H1 (cell line): ENCODE data around the gene PPP1R14C. TPM values are rescaled to one million over a fixed set of nuclear protein-coding genes. Genes with fewer than 3 reads are reported as not detected.

Experiments
- CTCF ChIA-PET: fragments of 300-600 bp; sonication (Branson Sonifier 250); formaldehyde crosslinking; loops from one replicate; lab custom pipeline; 2021; ENCODE audit not compliant: partially characterized antibody; lab: Charles Lee
- POLR2A ChIA-PET: fragments of 300-600 bp; sonication (Branson Sonifier 250); formaldehyde crosslinking; loops from one replicate; lab custom pipeline; 2021; ENCODE audit warnings: inconsistent platforms; ENCODE audit not compliant: partially characterized antibody; lab: Charles Lee
- DNase-seq, 2 experiments: peaks; one replicate each; pipeline versions ENCODE4 v3.0.0 to v3.0.0-alpha.2; 2010 to 2022; ENCODE audit warnings: low spot score in 2 of 2, low read depth in 1 of 2, mixed read lengths in 1 of 2
- FAIRE-seq: peaks from 2 replicates; lab custom pipeline; 2011; peaks lifted over from hg19 to GRCh38; lab: Jason Lieb, UNC
- H2AFZ ChIP-seq: 2 replicates; pipeline ENCODE4 v1.8.1; 2012; ENCODE audit warnings: low read length, inconsistent platforms
- H2AK5ac ChIP-seq: 2 replicates; pipeline ENCODE4 v1.6.1; 2013; ENCODE audit warnings: low read depth, low read length
- H2BK120ac ChIP-seq: replicated peaks from 2 replicates; pipeline ENCODE3; 2013; ENCODE audit warnings: low read depth, low read length, inconsistent platforms
- H2BK12ac ChIP-seq: 2 replicates; pipeline ENCODE4 v1.6.1; 2013; ENCODE audit warnings: low read depth, low read length
- H2BK15ac ChIP-seq: 2 replicates; pipeline ENCODE4 v1.6.1; 2013; ENCODE audit warnings: low read length
- H2BK20ac ChIP-seq: 2 replicates; pipeline ENCODE4 v1.6.1; 2013; ENCODE audit warnings: low read length
- H2BK5ac ChIP-seq: 2 replicates; pipeline ENCODE4 v1.6.1; 2013; ENCODE audit warnings: low read depth, low read length
- H3K14ac ChIP-seq: 2 replicates; pipeline ENCODE4 v1.6.1; 2013; ENCODE audit warnings: inconsistent platforms; ENCODE audit not compliant: insufficient read length
- H3K18ac ChIP-seq: 2 replicates; pipeline ENCODE4 v1.6.1; 2013; ENCODE audit warnings: low read length; ENCODE audit errors: extremely low read depth
- H3K23ac ChIP-seq: 2 replicates; pipeline ENCODE4 v1.6.1; 2013; ENCODE audit warnings: inconsistent platforms; ENCODE audit not compliant: insufficient read length
- H3K23me2 ChIP-seq: 2 replicates; pipeline ENCODE4 v1.6.1; 2013; ENCODE audit warnings: low read depth, low read length
- H3K27ac ChIP-seq: 2 replicates; pipeline ENCODE4 v1.6.1; 2011; ENCODE audit warnings: low read depth, low read length, inconsistent platforms
- H3K27me3 ChIP-seq, 4 experiments: replicated peaks in 1 of 4; 1 replicate in 1 of 4; 2 replicates in 3 of 4; pipeline versions ENCODE4 v1.6.1 to v1.8.1; 2011 to 2013; ENCODE audit warnings: low read length in 3 of 4, mild to moderate bottlenecking in 3 of 4, inconsistent platforms in 2 of 4, mixed read lengths in 2 of 4, moderate library complexity in 1 of 4; ENCODE audit not compliant: control insufficient read depth in 3 of 4, insufficient read depth in 3 of 4; ENCODE audit errors: extremely low read depth in 1 of 4
- H3K36me3 ChIP-seq, 4 experiments: 2 replicates each; pipeline versions ENCODE4 v1.6.1 to v1.8.1; 2011 to 2013; ENCODE audit warnings: mild to moderate bottlenecking in 4 of 4, low read length in 3 of 4, moderate library complexity in 2 of 4, control low read depth in 1 of 4, inconsistent platforms in 1 of 4; ENCODE audit not compliant: insufficient read depth in 4 of 4, control insufficient read depth in 2 of 4
- H3K4ac ChIP-seq: replicated peaks from 2 replicates; pipeline ENCODE3; 2013; ENCODE audit warnings: low read length, low read depth, mixed read lengths, inconsistent platforms; ENCODE audit not compliant: insufficient read length
- H3K4me1 ChIP-seq, 4 experiments: replicated peaks in 1 of 4; 1 replicate in 1 of 4; 2 replicates in 3 of 4; pipeline versions ENCODE4 v1.6.1 to v1.8.1; 2011 to 2013; ENCODE audit warnings: low read length in 3 of 4, inconsistent platforms in 2 of 4, mixed read lengths in 1 of 4; ENCODE audit not compliant: insufficient read depth in 4 of 4, control insufficient read depth in 3 of 4
- H3K4me2 ChIP-seq, 2 experiments: 2 replicates each; pipeline versions ENCODE4 v1.6.1 to v1.8.1; 2011 to 2013; ENCODE audit warnings: low read depth in 2 of 2, low read length in 2 of 2, control low read depth in 1 of 2, inconsistent platforms in 1 of 2, mild to moderate bottlenecking in 1 of 2; ENCODE audit not compliant: insufficient read depth in 1 of 2
- H3K4me3 ChIP-seq, 4 experiments: fragments of 200-600, 300-600 bp in 1 of 4; sonication (generic), shearing (Covaris generic), sonication (Bioruptor Twin) in 1 of 4; 2 replicates each; pipeline versions ENCODE4 v1.5.1 to v1.8.1; 2011 to 2016; ENCODE audit warnings: low read length in 4 of 4, low read depth in 3 of 4, control low read depth in 2 of 4, inconsistent platforms in 2 of 4, mild to moderate bottlenecking in 2 of 4, mixed read lengths in 1 of 4, moderate library complexity in 1 of 4; ENCODE audit not compliant: insufficient read depth in 2 of 4; ENCODE audit errors: extremely low read depth in 1 of 4
- H3K56ac ChIP-seq: replicated peaks from 2 replicates; pipeline ENCODE3; 2013; ENCODE audit warnings: low read depth, mild to moderate bottlenecking, mixed read lengths, low read length, inconsistent platforms; ENCODE audit not compliant: insufficient read length
- H3K79me1 ChIP-seq: 2 replicates; pipeline ENCODE4 v1.6.1; 2013; ENCODE audit warnings: low read depth, low read length, control low read depth
- H3K79me2 ChIP-seq, 2 experiments: 2 replicates each; pipeline versions ENCODE4 v1.6.1 to v1.8.1; 2012 to 2013; ENCODE audit warnings: low read length in 2 of 2, mild to moderate bottlenecking in 2 of 2, inconsistent platforms in 1 of 2; ENCODE audit not compliant: insufficient read depth in 2 of 2, control insufficient read depth in 1 of 2
- H3K9ac ChIP-seq, 4 experiments: replicated peaks in 1 of 4; 1 replicate in 1 of 4; 2 replicates in 3 of 4; pipeline versions ENCODE4 v1.6.1 to v1.8.1; 2011 to 2013; ENCODE audit warnings: low read depth in 3 of 4, low read length in 3 of 4, control low read depth in 2 of 4, mild to moderate bottlenecking in 2 of 4, moderate library complexity in 2 of 4, inconsistent platforms in 1 of 4; ENCODE audit errors: extremely low read depth in 1 of 4
- H3K9me3 ChIP-seq, 2 experiments: 2 replicates each; pipeline versions ENCODE4 v1.6.1 to v1.8.1; 2012 to 2013; ENCODE audit warnings: mild to moderate bottlenecking in 2 of 2, moderate library complexity in 2 of 2, control low read depth in 1 of 2, inconsistent platforms in 1 of 2, low read depth in 1 of 2, low read length in 1 of 2, mixed read lengths in 1 of 2; ENCODE audit not compliant: insufficient read depth in 2 of 2
- H4K20me1 ChIP-seq, 2 experiments: replicated peaks in 1 of 2; 2 replicates each; pipeline versions ENCODE3 to v1.8.1; 2011 to 2013; ENCODE audit warnings: inconsistent platforms in 2 of 2, low read length in 2 of 2, mild to moderate bottlenecking in 1 of 2; ENCODE audit not compliant: insufficient read depth in 2 of 2, control insufficient read depth in 1 of 2
- H4K5ac ChIP-seq: 2 replicates; pipeline ENCODE4 v1.6.1; 2013; ENCODE audit warnings: low read length, low read depth, mixed read lengths, inconsistent platforms; ENCODE audit not compliant: insufficient read length
- H4K8ac ChIP-seq: 2 replicates; pipeline ENCODE4 v1.8.0; 2013; ENCODE audit warnings: mild to moderate bottlenecking, moderate library complexity, low read length, inconsistent platforms; ENCODE audit not compliant: insufficient read depth; ENCODE audit errors: extremely low read depth
- H4K91ac ChIP-seq: replicated peaks from 2 replicates; pipeline ENCODE3; 2013; ENCODE audit warnings: low read length, mixed read lengths, inconsistent platforms; ENCODE audit not compliant: insufficient read length
- KDM4A ChIP-seq: IDR thresholded peaks from one replicate; pipeline ENCODE4 v1.7.1; 2012; ENCODE audit warnings: low read depth, mild to moderate bottlenecking, moderate library complexity, low read length, inconsistent platforms; ENCODE audit not compliant: severe bottlenecking
- WGBS, 2 experiments: shearing (Covaris generic) in 1 of 2; methylation state at CpG; one replicate each; pipeline versions ENCODE4 v1.1.6 to v1.1.7; 2013 to 2015; ENCODE audit warnings: low lambda C conversion rate in 2 of 2, mixed read lengths in 2 of 2, inconsistent platforms in 1 of 2, low coverage in 1 of 2, missing lambda C conversion rate in 1 of 2; ENCODE audit not compliant: insufficient replicate concordance in 2 of 2, insufficient coverage in 1 of 2, insufficient read length in 1 of 2; ENCODE audit errors: extremely low coverage in 1 of 2, missing lambda C conversion rate in 1 of 2; 5-methylcytosine and 5-hydroxymethylcytosine counted together
- polyA plus RNA-seq, 7 experiments: library from polyadenylated mRNA; depleted of rRNA in 3 of 7; stranded (reverse) in 5 of 7; unstranded in 2 of 7; fragments of >200 nt in 5 of 7; fragments of 200-250 nt in 2 of 7; gene quantifications; 1 replicate in 5 of 7; 2 replicates in 1 of 7; 4 replicates in 1 of 7; pipeline versions ENCODE4 v1.2.1 to v1.2.3, GENCODE V29; 2011 to 2013; ENCODE audit warnings: missing spikeins in 2 of 7, mixed read lengths in 2 of 7
- total RNA-seq: library from RNA; stranded (reverse); fragmentation: NEBNext Ultra II Directional; extraction: Animal tissue kit (Norgen Biotek cat#: 25700); gene quantifications from 2 replicates; pipeline ENCODE4 v1.2.1, GENCODE V29; 2021

PPP1R14C gene
- total and polyA plus RNA-seq, 2 of the 8 experiments (the other 6 are each of a cell fraction or from before 2014, with no cell fraction given) = 0.30 to 0.61 TPM

DNA sequence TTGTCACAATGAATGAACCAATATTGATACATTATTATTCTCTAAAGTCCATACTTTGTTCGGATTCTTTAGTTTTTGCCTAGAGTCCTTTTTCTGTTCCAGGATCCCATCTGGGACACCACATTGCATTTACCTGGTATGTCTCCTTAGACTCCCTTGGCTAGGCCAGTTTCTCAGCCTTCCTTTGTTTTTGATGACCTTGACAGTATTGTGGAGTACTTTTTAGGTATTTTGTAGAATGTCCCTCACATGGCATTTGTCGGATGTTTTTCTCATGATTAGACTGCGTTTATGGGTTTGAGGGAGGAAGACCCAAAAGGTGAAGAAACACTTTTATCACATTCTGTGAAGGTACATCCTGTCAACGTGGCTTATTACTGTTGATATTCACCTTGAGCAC, 16.9 kb downstream of the PPP1R14C start:
- Histone ChIP-seq H3K4me3 (no peak overlapping the region), H3K36me3 (no peaks in the 10 kb centered on the region), H3K9ac (no peak overlapping the region), H3K9me3 (no peaks in the 10 kb centered on the region), H3K4me1 (no peaks in the 10 kb centered on the region), H2BK20ac (no peak overlapping the region), H3K14ac (no peak overlapping the region), H2BK15ac (no peak overlapping the region), H2BK5ac (no peak overlapping the region), H3K4me2 (no peak overlapping the region), H2BK12ac (no peak overlapping the region), H3K79me1 (no peaks in the 10 kb centered on the region), H4K5ac (no peak overlapping the region), H3K56ac (no peak overlapping the region), H3K27me3 (no peaks in the 10 kb centered on the region), H2BK120ac (no peak overlapping the region), H3K4ac (no peak overlapping the region), H4K91ac (no peak overlapping the region), H3K27ac (no peak overlapping the region), H4K8ac (no peak overlapping the region), H4K20me1 (no peaks in the 10 kb centered on the region), H3K23me2 (no peaks in the 10 kb centered on the region), H3K23ac (no peak overlapping the region), H2AK5ac (no peak overlapping the region), H3K79me2 (no peaks in the 10 kb centered on the region), H2AFZ (no peak overlapping the region), H3K18ac (no peak overlapping the region)
- WGBS, 2 experiments = 89% methylated on average over 4 of the region's 4 CpGs; no CpG with 5 or more reads in 1 of the 2 experiments
- FAIRE-seq = no peak
- ChIA-PET POLR2A (no interaction called here), CTCF (interaction anchor here (1.3 kb wide), 1 partner anchor 11 kb away, joined by 3 read pairs; no protein-coding TSS in a partner anchor)
- no peak for DNase-seq
- TF ChIP-seq KDM4A = no peak
